Keratinocyte (primary cell): ENCODE data around the gene MAL. TPM values are rescaled to one million over a fixed set of nuclear protein-coding genes. Genes with fewer than 3 reads are reported as not detected.

Experiments
- DNase-seq: peaks from one replicate; pipeline ENCODE4 v3.0.0-alpha.2; 2011; ENCODE audit warnings: low read depth, missing footprints, low spot score
- FAIRE-seq: peaks from 2 replicates; lab custom pipeline; 2011; peaks lifted over from hg19 to GRCh38; lab: Jason Lieb, UNC
- H2AFZ ChIP-seq: 2 replicates; pipeline ENCODE4 v1.6.0; 2012; ENCODE audit warnings: low read length, control low read depth, inconsistent platforms; ENCODE audit not compliant: control insufficient read depth
- H3K27ac ChIP-seq: 2 replicates; pipeline ENCODE4 v1.5.1; 2011; ENCODE audit warnings: low read length; ENCODE audit not compliant: control insufficient read depth, insufficient read depth
- H3K27me3 ChIP-seq: 3 replicates; pipeline ENCODE4 v1.6.0; 2011; ENCODE audit warnings: low read length; ENCODE audit not compliant: control insufficient read depth, insufficient read depth; ENCODE audit errors: extremely low read depth
- H3K36me3 ChIP-seq, 2 experiments: 2 replicates in 1 of 2; 3 replicates in 1 of 2; pipeline ENCODE4 v1.5.1; 2011; ENCODE audit warnings: low read length in 2 of 2, mild to moderate bottlenecking in 1 of 2; ENCODE audit not compliant: control insufficient read depth in 2 of 2, insufficient read depth in 2 of 2; ENCODE audit errors: extremely low read depth in 1 of 2
- H3K4me1 ChIP-seq: 3 replicates; pipeline ENCODE4 v1.5.1; 2011; ENCODE audit warnings: low read length; ENCODE audit not compliant: control insufficient read depth, insufficient read depth; ENCODE audit errors: extremely low read depth
- H3K4me2 ChIP-seq: 3 replicates; pipeline ENCODE4 v1.6.0; 2011; ENCODE audit warnings: low read depth, low read length; ENCODE audit not compliant: control insufficient read depth, insufficient read depth; ENCODE audit errors: extremely low read depth
- H3K4me3 ChIP-seq, 3 experiments: fragments of 200-600 bp in 1 of 3; sonication (generic) in 1 of 3; 2 replicates in 2 of 3; 3 replicates in 1 of 3; pipeline ENCODE4 v1.5.1; 2011 to 2016; ENCODE audit warnings: low read length in 3 of 3, mild to moderate bottlenecking in 3 of 3, control low read depth in 2 of 3, inconsistent platforms in 1 of 3, low read depth in 1 of 3, mixed read lengths in 1 of 3, mixed run types in 1 of 3, moderate library complexity in 1 of 3; ENCODE audit not compliant: control insufficient read depth in 2 of 3, insufficient read depth in 2 of 3; ENCODE audit errors: extremely low read depth in 1 of 3
- H3K79me2 ChIP-seq: 2 replicates; pipeline ENCODE4 v1.6.0; 2012; ENCODE audit warnings: low read length; ENCODE audit not compliant: control insufficient read depth, insufficient read depth
- H3K9ac ChIP-seq: 3 replicates; pipeline ENCODE4 v1.6.0; 2011; ENCODE audit warnings: low read length; ENCODE audit not compliant: control insufficient read depth, insufficient read depth; ENCODE audit errors: extremely low read depth
- H3K9me1 ChIP-seq: 3 replicates; pipeline ENCODE4 v1.6.0; 2011; ENCODE audit warnings: low read length; ENCODE audit not compliant: control insufficient read depth, insufficient read depth; ENCODE audit errors: extremely low read depth
- H3K9me3 ChIP-seq: 2 replicates; pipeline ENCODE4 v1.5.1; 2012; ENCODE audit warnings: low read depth, low read length; ENCODE audit not compliant: control insufficient read depth
- H4K20me1 ChIP-seq: 3 replicates; pipeline ENCODE4 v1.6.0; 2011; ENCODE audit warnings: low read length; ENCODE audit not compliant: control insufficient read depth, insufficient read depth; ENCODE audit errors: extremely low read depth
- EZH2 ChIP-seq: IDR thresholded peaks from one replicate; pipeline ENCODE4 v1.6.1; 2012; ENCODE audit warnings: inconsistent platforms, mild to moderate bottlenecking, low read length, moderate library complexity
- dilution Hi-C: fragments of 300-500 bp; cut with MboI; formaldehyde crosslinking; loops from one replicate; pipeline ENCODE4 v1.7.0; 2020; ENCODE audit warnings: low sequenced_read_pairs; ENCODE audit not compliant: extremely low pct_ligation_motif_present
- polyA plus RNA-seq, 5 experiments: library from polyadenylated mRNA; depleted of rRNA in 3 of 5; stranded (reverse) in 3 of 5; stranded (forward) in 1 of 5; unstranded in 1 of 5; fragments of >200 nt; gene quantifications; 1 replicate in 1 of 5; 2 replicates in 3 of 5; 3 replicates in 1 of 5; pipeline versions ENCODE4 v1.2.1 to v1.2.3, GENCODE V29; 2011 to 2012; ENCODE audit warnings: missing spikeins in 2 of 5, low read depth in 1 of 5, low replicate concordance in 1 of 5
- TF ChIP-seq, protein P1 (sequence below), 3 experiments: IDR thresholded peaks in 1 of 3; conservative IDR thresholded peaks in 1 of 3; optimal IDR thresholded peaks in 1 of 3; 2 replicates in 2 of 3; 3 replicates in 1 of 3; pipeline versions ENCODE3 to v1.5.1; 2011; ENCODE audit warnings: low read length in 3 of 3, mild to moderate bottlenecking in 3 of 3, moderate library complexity in 2 of 3, control low read depth in 1 of 3, inconsistent platforms in 1 of 3; ENCODE audit not compliant: insufficient read depth in 2 of 3; ENCODE audit errors: extremely low read depth in 1 of 3

Gene MAL
- polyA plus RNA-seq, 1 donor (not counting 4 experiments of a cell fraction or from before 2014, with no cell fraction given): not detected

DNA sequence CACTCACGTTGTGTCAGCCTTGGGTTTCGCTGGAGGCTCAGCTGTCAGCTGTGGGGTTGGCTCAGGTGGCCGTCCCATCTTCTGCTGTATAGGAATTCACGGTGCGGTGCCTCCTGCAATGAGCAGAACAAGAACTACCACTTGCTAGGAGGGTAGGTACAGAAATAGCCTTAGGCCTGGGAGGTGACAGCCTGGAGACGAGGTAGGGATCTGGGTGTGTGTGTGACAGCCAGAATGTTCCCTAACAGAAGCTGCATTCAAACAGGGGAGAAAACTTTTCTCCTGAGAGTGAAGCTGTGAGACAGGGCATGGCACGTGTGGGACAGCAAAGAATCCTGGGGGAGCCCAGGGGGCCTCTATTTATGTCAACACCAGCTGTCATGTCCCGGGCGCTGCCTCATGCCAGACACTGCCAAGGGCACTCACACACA lies 8.4 kb upstream of the MAL start:
- no peak overlapping the region for H2AFZ ChIP-seq
- TF ChIP-seq EZH2: no peak
- TF ChIP-seq, protein P1, sequence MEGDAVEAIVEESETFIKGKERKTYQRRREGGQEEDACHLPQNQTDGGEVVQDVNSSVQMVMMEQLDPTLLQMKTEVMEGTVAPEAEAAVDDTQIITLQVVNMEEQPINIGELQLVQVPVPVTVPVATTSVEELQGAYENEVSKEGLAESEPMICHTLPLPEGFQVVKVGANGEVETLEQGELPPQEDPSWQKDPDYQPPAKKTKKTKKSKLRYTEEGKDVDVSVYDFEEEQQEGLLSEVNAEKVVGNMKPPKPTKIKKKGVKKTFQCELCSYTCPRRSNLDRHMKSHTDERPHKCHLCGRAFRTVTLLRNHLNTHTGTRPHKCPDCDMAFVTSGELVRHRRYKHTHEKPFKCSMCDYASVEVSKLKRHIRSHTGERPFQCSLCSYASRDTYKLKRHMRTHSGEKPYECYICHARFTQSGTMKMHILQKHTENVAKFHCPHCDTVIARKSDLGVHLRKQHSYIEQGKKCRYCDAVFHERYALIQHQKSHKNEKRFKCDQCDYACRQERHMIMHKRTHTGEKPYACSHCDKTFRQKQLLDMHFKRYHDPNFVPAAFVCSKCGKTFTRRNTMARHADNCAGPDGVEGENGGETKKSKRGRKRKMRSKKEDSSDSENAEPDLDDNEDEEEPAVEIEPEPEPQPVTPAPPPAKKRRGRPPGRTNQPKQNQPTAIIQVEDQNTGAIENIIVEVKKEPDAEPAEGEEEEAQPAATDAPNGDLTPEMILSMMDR (optimal IDR thresholded peaks at IDR 0.05 in 1 of 3, IDR thresholded peaks at IDR 0.05 in 1 of 3, conservative IDR thresholded peaks at IDR 0.05 in 1 of 3; ENCODE audit: extremely low read depth in 1 of 3, insufficient read depth in 2 of 3, low read length in 3 of 3): no peak
- H3K4me1 ChIP-seq: no peaks in the 10 kb centered on the region
- no peak overlapping the region for H3K27ac ChIP-seq
- no peaks in the 10 kb centered on the region for H3K79me2 ChIP-seq
- H3K36me3 ChIP-seq: no peaks in the 10 kb centered on the region
- H3K9me1 ChIP-seq: no peaks in the 10 kb centered on the region
- FAIRE-seq: no peak
- H4K20me1 ChIP-seq: no peaks in the 10 kb centered on the region
- H3K4me2 ChIP-seq: no peak overlapping the region
- DNase-seq: no peak
- dilution Hi-C loops: no loop called here
- no peaks in the 10 kb centered on the region for H3K9me3 ChIP-seq
- H3K27me3 ChIP-seq: peaks cover 10% of the 10 kb centered on the region
- H3K9ac ChIP-seq: no peak overlapping the region
- H3K4me3 ChIP-seq: no peak overlapping the region

DNA sequence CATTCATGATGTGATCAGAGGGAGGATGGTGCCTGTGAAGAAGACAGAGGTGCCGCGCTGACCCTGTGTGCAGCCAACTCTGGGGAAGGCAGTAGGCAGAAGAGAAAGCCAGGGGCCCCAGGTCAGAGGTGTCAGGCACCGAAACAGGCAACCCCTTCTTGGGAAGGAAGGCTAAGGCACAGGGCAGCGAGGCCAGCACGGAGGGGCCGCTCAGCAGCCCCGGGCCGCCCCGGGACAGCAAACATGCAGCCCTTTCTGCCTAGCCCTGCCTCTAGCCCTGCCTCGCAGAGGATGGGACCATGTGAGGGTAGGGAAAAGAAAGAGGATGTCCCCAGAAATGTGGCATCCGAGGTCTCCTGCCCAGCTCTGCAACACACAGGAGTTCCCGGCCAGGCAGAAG lies 7.7 kb upstream of the MAL start:
- H3K79me2 ChIP-seq: no peaks in the 10 kb centered on the region
- H3K9ac ChIP-seq: no peak overlapping the region
- FAIRE-seq: no peak
- DNase-seq: no peak
- H3K9me3 ChIP-seq: no peaks in the 10 kb centered on the region
- no peaks in the 10 kb centered on the region for H3K4me1 ChIP-seq
- no peak overlapping the region for H3K27ac ChIP-seq
- no peaks in the 10 kb centered on the region for H3K9me1 ChIP-seq
- H3K4me3 ChIP-seq: no peak overlapping the region
- TF ChIP-seq EZH2: no peak
- TF ChIP-seq, protein P1 (optimal IDR thresholded peaks at IDR 0.05 in 1 of 3, IDR thresholded peaks at IDR 0.05 in 1 of 3, conservative IDR thresholded peaks at IDR 0.05 in 1 of 3; ENCODE audit: extremely low read depth in 1 of 3, insufficient read depth in 2 of 3, low read length in 3 of 3): no peak
- no peak overlapping the region for H3K4me2 ChIP-seq
- peaks cover 10% of the 10 kb centered on the region for H3K27me3 ChIP-seq
- dilution Hi-C loops: no loop called here
- no peak overlapping the region for H2AFZ ChIP-seq
- no peaks in the 10 kb centered on the region for H3K36me3 ChIP-seq
- no peaks in the 10 kb centered on the region for H4K20me1 ChIP-seq
